HEK293 (cell line): ENCODE data around the gene KRT79.

Experiments used
- CTCF ChIA-PET: fragments of 350-600 bp; formaldehyde crosslinking; extraction: SDS; loops from one replicate; lab custom pipeline; 2021; ENCODE audit warnings: antibody characterized with exemption; lab: Yijun Ruan, JAX
- POLR2A ChIA-PET: fragments of 300-600 bp; formaldehyde crosslinking; extraction: SDS; loops from one replicate; lab custom pipeline; 2020; ENCODE audit warnings: antibody characterized with exemption, inconsistent platforms; lab: Yijun Ruan, JAX
- H3K27ac ChIP-seq: fragments of 200-500 bp; sonication (Bioruptor generic); 2 replicates; pipeline ENCODE4 v1.5.1; 2014; ENCODE audit warnings: low read depth, low read length, control low read depth, inconsistent platforms; ENCODE audit errors: extremely low read depth
- H3K36me3 ChIP-seq, 2 experiments: fragments of 200-500 bp in 1 of 2; sonication (Bioruptor generic) in 1 of 2; 1 replicate in 1 of 2; 2 replicates in 1 of 2; pipeline ENCODE4 v1.5.1; 2014 to 2017; ENCODE audit warnings: inconsistent platforms in 2 of 2, low read length in 2 of 2; ENCODE audit not compliant: control insufficient read depth in 2 of 2, insufficient read depth in 1 of 2
- H3K4me1 ChIP-seq: fragments of 200-500 bp; sonication (Bioruptor generic); 2 replicates; pipeline ENCODE4 v1.5.1; 2014; ENCODE audit warnings: mild to moderate bottlenecking, low read length, inconsistent platforms; ENCODE audit not compliant: control insufficient read depth, insufficient read depth
- H3K4me3 ChIP-seq: 2 replicates; pipeline ENCODE4 v1.5.1; 2011; ENCODE audit warnings: low read depth, mild to moderate bottlenecking, control low read depth, low read length, moderate library complexity
- H3K9me3 ChIP-seq: fragments of 200-500 bp; sonication (Bioruptor generic); 2 replicates; pipeline ENCODE4 v1.5.1; 2014; ENCODE audit warnings: low read depth, low read length, inconsistent platforms; ENCODE audit not compliant: control insufficient read depth, insufficient read depth
- BCL11B ChIP-seq: fragments of 450-650 bp; formaldehyde crosslinking; IDR thresholded peaks from 2 replicates; pipeline ENCODE4 v1.5.1; 2016; ENCODE audit warnings: low read depth, missing biosample characterization, missing genetic modification characterization
- GLI4 ChIP-seq: fragments of 450-650 bp; formaldehyde crosslinking; IDR thresholded peaks from 2 replicates; pipeline ENCODE4 v1.5.1; 2016; ENCODE audit warnings: missing biosample characterization, missing genetic modification characterization
- IKZF3 ChIP-seq: fragments of 450-650 bp; IDR thresholded peaks from 2 replicates; pipeline ENCODE4 v1.5.0; 2018; ENCODE audit warnings: missing biosample characterization, mild to moderate bottlenecking, missing genetic modification characterization, moderate library complexity
- KLF10 ChIP-seq: fragments of 450-650 bp; IDR thresholded peaks from 2 replicates; pipeline ENCODE4 v1.5.1; 2018; ENCODE audit warnings: missing biosample characterization, mild to moderate bottlenecking, missing genetic modification characterization
- KLF7 ChIP-seq: fragments of 450-650 bp; formaldehyde crosslinking; IDR thresholded peaks from 2 replicates; pipeline ENCODE4 v1.5.1; 2016; ENCODE audit warnings: missing biosample characterization, missing genetic modification characterization, borderline replicate concordance
- SCRT1 ChIP-seq: fragments of 450-650 bp; formaldehyde crosslinking; IDR thresholded peaks from 2 replicates; pipeline ENCODE4 v1.5.1; 2016; ENCODE audit warnings: missing biosample characterization, missing genetic modification characterization, borderline replicate concordance
- SCRT2 ChIP-seq: fragments of 450-650 bp; formaldehyde crosslinking; IDR thresholded peaks from 2 replicates; pipeline ENCODE4 v1.5.1; 2016; ENCODE audit warnings: missing biosample characterization, missing genetic modification characterization
- ZBTB48 ChIP-seq: fragments of 450-650 bp; formaldehyde crosslinking; IDR thresholded peaks from 2 replicates; pipeline ENCODE4 v1.5.1; 2016; ENCODE audit warnings: missing biosample characterization, missing genetic modification characterization
- ZIC2 ChIP-seq: fragments of 450-650 bp; formaldehyde crosslinking; IDR thresholded peaks from 2 replicates; pipeline ENCODE4 v1.5.1; 2016; ENCODE audit warnings: missing biosample characterization, missing genetic modification characterization
- ZNF121 ChIP-seq: fragments of 450-650 bp; formaldehyde crosslinking; IDR thresholded peaks from 2 replicates; pipeline ENCODE4 v1.5.1; 2016; ENCODE audit warnings: missing biosample characterization, missing genetic modification characterization
- ZNF133 ChIP-seq: fragments of 450-650 bp; formaldehyde crosslinking; IDR thresholded peaks from 2 replicates; pipeline ENCODE4 v1.5.1; 2016; ENCODE audit warnings: missing biosample characterization, missing genetic modification characterization
- ZNF140 ChIP-seq: fragments of 450-650 bp; formaldehyde crosslinking; IDR thresholded peaks from 2 replicates; pipeline ENCODE4 v1.5.1; 2016; ENCODE audit warnings: missing biosample characterization, missing genetic modification characterization
- ZNF175 ChIP-seq: fragments of 450-650 bp; formaldehyde crosslinking; IDR thresholded peaks from 2 replicates; pipeline ENCODE4 v1.5.1; 2016; ENCODE audit warnings: missing biosample characterization, missing genetic modification characterization
- ZNF223 ChIP-seq: fragments of 450-650 bp; formaldehyde crosslinking; IDR thresholded peaks from 2 replicates; pipeline ENCODE4 v1.5.1; 2016; ENCODE audit warnings: missing biosample characterization, missing genetic modification characterization
- ZNF324 ChIP-seq: fragments of 450-650 bp; formaldehyde crosslinking; IDR thresholded peaks from 2 replicates; pipeline ENCODE4 v1.5.1; 2016; ENCODE audit warnings: missing biosample characterization, missing genetic modification characterization
- ZNF510 ChIP-seq: fragments of 450-650 bp; formaldehyde crosslinking; IDR thresholded peaks from 2 replicates; pipeline ENCODE4 v1.5.1; 2018; ENCODE audit warnings: mild to moderate bottlenecking, missing genetic modification characterization, missing biosample characterization; ENCODE audit not compliant: insufficient replicate concordance
- ZNF560 ChIP-seq: fragments of 450-650 bp; formaldehyde crosslinking; IDR thresholded peaks from 2 replicates; pipeline ENCODE4 v1.5.1; 2017; ENCODE audit warnings: missing biosample characterization, missing genetic modification characterization, borderline replicate concordance
- ZNF660 ChIP-seq: fragments of 450-650 bp; IDR thresholded peaks from 2 replicates; pipeline ENCODE4 v1.5.1; 2018; ENCODE audit warnings: missing biosample characterization, mild to moderate bottlenecking, missing genetic modification characterization
- ZNF707 ChIP-seq: fragments of 450-650 bp; formaldehyde crosslinking; IDR thresholded peaks from 2 replicates; pipeline ENCODE4 v1.5.1; 2016; ENCODE audit warnings: missing biosample characterization, missing genetic modification characterization
- TF ChIP-seq, protein P1 (sequence below): sonication (generic); formaldehyde crosslinking; IDR thresholded peaks from 2 replicates; pipeline ENCODE4 v1.8.1; 2022; ENCODE audit warnings: mild to moderate bottlenecking, moderate library complexity, missing genetic modification reagents
- TF ChIP-seq, protein P2 (sequence below): fragments of 450-650 bp; formaldehyde crosslinking; IDR thresholded peaks from 2 replicates; pipeline ENCODE4 v1.5.1; 2016; ENCODE audit warnings: missing biosample characterization, missing genetic modification characterization
- TF ChIP-seq, protein P3 (sequence below): fragments of 450-650 bp; formaldehyde crosslinking; IDR thresholded peaks from 2 replicates; pipeline ENCODE4 v1.5.1; 2016; ENCODE audit warnings: missing biosample characterization, missing genetic modification characterization
- TF ChIP-seq, protein P4 (sequence below): fragments of 450-650 bp; formaldehyde crosslinking; optimal IDR thresholded peaks from 2 replicates; pipeline ENCODE3; 2016; ENCODE audit warnings: missing biosample characterization, mild to moderate bottlenecking, missing genetic modification characterization
- TF ChIP-seq, protein P5 (sequence below): fragments of 450-650 bp; formaldehyde crosslinking; IDR thresholded peaks from 2 replicates; pipeline ENCODE4 v1.5.1; 2016; ENCODE audit warnings: missing biosample characterization, missing genetic modification characterization

KRT79 gene

DNA sequence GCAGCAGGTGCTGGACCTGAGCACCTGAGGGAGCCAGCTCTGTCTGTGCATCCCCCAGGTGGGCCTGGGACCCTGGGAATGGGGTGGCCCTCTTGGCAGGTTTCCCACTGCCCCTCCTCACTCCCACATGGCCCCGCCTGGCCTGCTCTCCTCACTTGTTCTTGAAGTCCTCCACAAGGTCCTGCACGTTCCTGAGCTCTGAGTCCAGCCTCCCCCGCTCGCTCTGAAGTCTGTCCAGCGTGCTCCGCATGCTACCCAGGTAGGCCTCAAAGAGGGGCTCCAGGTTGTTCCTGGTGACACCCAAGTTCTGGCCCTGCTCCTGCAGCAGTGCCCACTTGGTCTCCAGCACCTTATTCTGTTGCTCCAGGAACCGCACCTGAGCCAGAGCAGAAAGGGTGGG is 2.9 kb downstream of the KRT79 start (continued):
- TF ChIP-seq GLI4 (tag by site-specific recombination) (no peak), KLF7 (no peak), ZNF510 (tag by site-specific recombination) (no peak)

DNA sequence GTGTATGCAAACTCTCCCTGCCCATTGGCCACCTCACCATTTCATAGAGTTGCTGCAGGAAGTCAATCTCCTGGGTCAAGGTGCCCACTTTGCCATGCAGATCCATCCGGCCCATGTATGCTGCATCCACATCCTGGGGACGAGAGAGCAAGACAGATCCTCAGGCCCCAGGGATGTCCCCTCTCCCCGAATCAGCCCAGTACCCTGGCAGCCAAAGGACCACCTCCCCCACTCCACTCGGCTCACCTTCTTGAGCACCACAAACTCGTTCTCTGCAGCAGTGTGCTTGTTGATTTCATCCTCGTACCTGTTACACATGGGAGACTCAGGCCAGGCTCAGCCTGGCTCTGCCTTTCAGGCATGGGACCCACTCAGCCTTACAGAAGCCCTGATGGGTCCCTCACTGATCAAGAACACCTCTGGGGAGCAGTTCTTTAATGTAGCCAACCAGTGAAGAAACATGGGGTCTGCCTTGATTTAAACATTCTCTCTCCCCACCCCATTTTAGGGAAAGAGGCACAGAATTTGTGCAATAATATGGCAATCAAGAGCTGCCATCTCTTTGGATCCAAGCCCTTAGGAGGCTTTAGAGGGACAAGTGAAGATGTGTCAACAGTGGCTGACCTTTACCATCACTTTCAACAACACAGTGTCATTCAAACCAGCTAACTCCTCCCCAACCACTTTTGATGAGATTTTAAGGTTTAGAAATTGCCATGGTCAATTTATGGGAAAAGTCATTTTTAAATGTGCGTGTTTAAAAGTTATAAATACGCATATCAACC is 3.9 kb downstream of the KRT79 start:
- Histone ChIP-seq H3K27ac (no peak overlapping the region), H3K4me1 (no peaks in the 10 kb centered on the region), H3K36me3 (no peaks in the 10 kb centered on the region), H3K4me3 (no peak overlapping the region), H3K9me3 (no peaks in the 10 kb centered on the region)
- POLR2A ChIA-PET = no interaction called here
- CTCF ChIA-PET = interaction anchor here (1.8 kb wide), 1 partner anchor 151 kb away, joined by 4 read pairs; no protein-coding TSS in a partner anchor
- TF ChIP-seq, protein P1, sequence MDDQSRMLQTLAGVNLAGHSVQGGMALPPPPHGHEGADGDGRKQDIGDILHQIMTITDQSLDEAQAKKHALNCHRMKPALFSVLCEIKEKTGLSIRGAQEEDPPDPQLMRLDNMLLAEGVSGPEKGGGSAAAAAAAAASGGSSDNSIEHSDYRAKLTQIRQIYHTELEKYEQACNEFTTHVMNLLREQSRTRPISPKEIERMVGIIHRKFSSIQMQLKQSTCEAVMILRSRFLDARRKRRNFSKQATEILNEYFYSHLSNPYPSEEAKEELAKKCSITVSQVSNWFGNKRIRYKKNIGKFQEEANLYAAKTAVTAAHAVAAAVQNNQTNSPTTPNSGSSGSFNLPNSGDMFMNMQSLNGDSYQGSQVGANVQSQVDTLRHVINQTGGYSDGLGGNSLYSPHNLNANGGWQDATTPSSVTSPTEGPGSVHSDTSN = no peak
- TF ChIP-seq ZNF175 (tag by site-specific recombination) (no peak), ZBTB48 (tag by site-specific recombination) (no peak), SCRT2 (peak; percentile 25; the same call in 1 of the 2 replicates)
- TF ChIP-seq, protein P2, sequence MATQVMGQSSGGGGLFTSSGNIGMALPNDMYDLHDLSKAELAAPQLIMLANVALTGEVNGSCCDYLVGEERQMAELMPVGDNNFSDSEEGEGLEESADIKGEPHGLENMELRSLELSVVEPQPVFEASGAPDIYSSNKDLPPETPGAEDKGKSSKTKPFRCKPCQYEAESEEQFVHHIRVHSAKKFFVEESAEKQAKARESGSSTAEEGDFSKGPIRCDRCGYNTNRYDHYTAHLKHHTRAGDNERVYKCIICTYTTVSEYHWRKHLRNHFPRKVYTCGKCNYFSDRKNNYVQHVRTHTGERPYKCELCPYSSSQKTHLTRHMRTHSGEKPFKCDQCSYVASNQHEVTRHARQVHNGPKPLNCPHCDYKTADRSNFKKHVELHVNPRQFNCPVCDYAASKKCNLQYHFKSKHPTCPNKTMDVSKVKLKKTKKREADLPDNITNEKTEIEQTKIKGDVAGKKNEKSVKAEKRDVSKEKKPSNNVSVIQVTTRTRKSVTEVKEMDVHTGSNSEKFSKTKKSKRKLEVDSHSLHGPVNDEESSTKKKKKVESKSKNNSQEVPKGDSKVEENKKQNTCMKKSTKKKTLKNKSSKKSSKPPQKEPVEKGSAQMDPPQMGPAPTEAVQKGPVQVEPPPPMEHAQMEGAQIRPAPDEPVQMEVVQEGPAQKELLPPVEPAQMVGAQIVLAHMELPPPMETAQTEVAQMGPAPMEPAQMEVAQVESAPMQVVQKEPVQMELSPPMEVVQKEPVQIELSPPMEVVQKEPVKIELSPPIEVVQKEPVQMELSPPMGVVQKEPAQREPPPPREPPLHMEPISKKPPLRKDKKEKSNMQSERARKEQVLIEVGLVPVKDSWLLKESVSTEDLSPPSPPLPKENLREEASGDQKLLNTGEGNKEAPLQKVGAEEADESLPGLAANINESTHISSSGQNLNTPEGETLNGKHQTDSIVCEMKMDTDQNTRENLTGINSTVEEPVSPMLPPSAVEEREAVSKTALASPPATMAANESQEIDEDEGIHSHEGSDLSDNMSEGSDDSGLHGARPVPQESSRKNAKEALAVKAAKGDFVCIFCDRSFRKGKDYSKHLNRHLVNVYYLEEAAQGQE = no peak

DNA sequence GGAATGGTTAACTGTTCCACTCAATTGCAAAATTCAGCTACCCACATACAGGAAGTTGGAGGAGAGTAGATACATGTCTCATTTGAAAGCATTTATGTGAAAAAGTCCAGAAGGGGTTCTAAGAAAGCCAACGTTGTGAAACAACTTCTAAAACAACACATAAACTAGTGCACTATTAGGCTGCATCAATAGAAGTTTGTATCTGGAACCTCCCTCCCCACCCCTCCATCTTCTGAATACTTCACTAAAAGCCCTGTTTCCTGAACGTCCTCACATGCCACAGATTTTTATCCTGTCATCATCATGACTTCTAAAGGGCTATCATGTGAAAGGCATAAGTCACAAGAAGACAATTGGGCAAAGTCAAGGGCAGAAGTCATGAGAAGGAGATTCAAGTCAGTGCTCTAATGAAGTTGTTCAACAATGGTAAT is 5.5 kb downstream of the KRT79 start:
- CTCF ChIA-PET = no interaction called here
- Histone ChIP-seq H3K9me3 (no peaks in the 10 kb centered on the region), H3K4me1 (no peaks in the 10 kb centered on the region), H3K27ac (no peak overlapping the region), H3K36me3 (no peaks in the 10 kb centered on the region), H3K4me3 (no peak overlapping the region)
- POLR2A ChIA-PET = no interaction called here
- TF ChIP-seq IKZF3 (tag by site-specific recombination) (no peak), ZNF707 (tag by site-specific recombination) (no peak), ZNF324 (tag by site-specific recombination) (no peak), ZNF223 (tag by site-specific recombination) (no peak), SCRT1 (no peak), ZNF133 (tag by site-specific recombination) (no peak), ZNF121 (no peak), ZNF660 (tag by site-specific recombination) (no peak), BCL11B (tag by site-specific recombination) (no peak), ZIC2 (tag by site-specific recombination) (no peak), ZNF560 (no peak), KLF10 (tag by site-specific recombination) (no peak), ZNF140 (tag by site-specific recombination) (no peak)
- TF ChIP-seq, protein P3, sequence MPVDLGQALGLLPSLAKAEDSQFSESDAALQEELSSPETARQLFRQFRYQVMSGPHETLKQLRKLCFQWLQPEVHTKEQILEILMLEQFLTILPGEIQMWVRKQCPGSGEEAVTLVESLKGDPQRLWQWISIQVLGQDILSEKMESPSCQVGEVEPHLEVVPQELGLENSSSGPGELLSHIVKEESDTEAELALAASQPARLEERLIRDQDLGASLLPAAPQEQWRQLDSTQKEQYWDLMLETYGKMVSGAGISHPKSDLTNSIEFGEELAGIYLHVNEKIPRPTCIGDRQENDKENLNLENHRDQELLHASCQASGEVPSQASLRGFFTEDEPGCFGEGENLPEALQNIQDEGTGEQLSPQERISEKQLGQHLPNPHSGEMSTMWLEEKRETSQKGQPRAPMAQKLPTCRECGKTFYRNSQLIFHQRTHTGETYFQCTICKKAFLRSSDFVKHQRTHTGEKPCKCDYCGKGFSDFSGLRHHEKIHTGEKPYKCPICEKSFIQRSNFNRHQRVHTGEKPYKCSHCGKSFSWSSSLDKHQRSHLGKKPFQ (tag by site-specific recombination) = no peak
- TF ChIP-seq, protein P4, sequence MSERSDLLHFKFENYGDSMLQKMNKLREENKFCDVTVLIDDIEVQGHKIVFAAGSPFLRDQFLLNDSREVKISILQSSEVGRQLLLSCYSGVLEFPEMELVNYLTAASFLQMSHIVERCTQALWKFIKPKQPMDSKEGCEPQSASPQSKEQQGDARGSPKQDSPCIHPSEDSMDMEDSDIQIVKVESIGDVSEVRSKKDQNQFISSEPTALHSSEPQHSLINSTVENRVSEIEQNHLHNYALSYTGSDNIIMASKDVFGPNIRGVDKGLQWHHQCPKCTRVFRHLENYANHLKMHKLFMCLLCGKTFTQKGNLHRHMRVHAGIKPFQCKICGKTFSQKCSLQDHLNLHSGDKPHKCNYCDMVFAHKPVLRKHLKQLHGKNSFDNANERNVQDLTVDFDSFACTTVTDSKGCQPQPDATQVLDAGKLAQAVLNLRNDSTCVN (tag by site-specific recombination) = no peak
- TF ChIP-seq, protein P5, sequence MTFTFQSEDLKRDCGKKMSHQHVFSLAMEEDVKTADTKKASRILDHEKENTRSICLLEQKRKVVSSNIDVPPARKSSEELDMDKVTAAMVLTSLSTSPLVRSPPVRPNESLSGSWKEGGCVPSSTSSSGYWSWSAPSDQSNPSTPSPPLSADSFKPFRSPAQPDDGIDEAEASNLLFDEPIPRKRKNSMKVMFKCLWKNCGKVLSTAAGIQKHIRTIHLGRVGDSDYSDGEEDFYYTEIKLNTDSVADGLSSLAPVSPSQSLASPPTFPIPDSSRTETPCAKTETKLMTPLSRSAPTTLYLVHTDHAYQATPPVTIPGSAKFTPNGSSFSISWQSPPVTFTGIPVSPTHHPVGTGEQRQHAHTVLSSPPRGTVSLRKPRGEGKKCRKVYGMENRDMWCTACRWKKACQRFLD (tag by site-specific recombination) = no peak
